HG03159 (cell line): ENCODE results near the gene LRRC4B.
"Not testable (repeated sequence)": the region's sequence is repeated elsewhere in the genome, so short reads cannot be mapped to it uniquely, and the experiment has no call there.

Experiments
- ATAC-seq: cut with Tn5 transposase; IDR thresholded peaks from one replicate; pipeline ENCODE4 v1.9.1; 2021; ENCODE audit warnings: mild to moderate bottlenecking, moderate library complexity; ENCODE audit not compliant: unreplicated experiment

Gene LRRC4B

GRCh38 chr19:50531171-50531612 lies 37.0 kb downstream of the LRRC4B start:
- ATAC-seq: no peak

GRCh38 chr19:50528052-50528451 lies 40.2 kb downstream of the LRRC4B start:
- not testable (repeated sequence) for ATAC-seq

GRCh38 chr19:50522881-50523280 lies 45.4 kb downstream of the LRRC4B start:
- ATAC-seq: no peak

- no peak for ATAC-seq
These were observed 47.3 kb downstream of the LRRC4B start for GRCh38 chr19:50520822-50521465.

- ATAC-seq: no peak
These were observed 49.1 kb downstream of the LRRC4B start for GRCh38 chr19:50519006-50519575.

GRCh38 chr19:50518091-50519005 lies 49.9 kb downstream of the LRRC4B start:
- ATAC-seq: no peak

GRCh38 chr19:50517704-50518075 lies 50.5 kb downstream of the LRRC4B start:
- ATAC-seq: no peak

- ATAC-seq: no peak
These were observed 51.1 kb downstream of the LRRC4B start for GRCh38 chr19:50516964-50517703.

GRCh38 chr19:50516456-50516855 lies 51.8 kb downstream of the LRRC4B start:
- no peak for ATAC-seq

GRCh38 chr19:50515168-50515561 lies 53.1 kb downstream of the LRRC4B start:
- ATAC-seq: no peak

- no peak for ATAC-seq
These were observed 53.7 kb downstream of the LRRC4B start for GRCh38 chr19:50514346-50515167.

GRCh38 chr19:50513746-50514345 lies 54.4 kb downstream of the LRRC4B start, which contains the start of gene ASPDH:
Gene ASPDH, minus strand, starts transcription at chr19:50513913. Its CDS starts 90 bp downstream, at chr19:50513823.
- ATAC-seq: no peak

- no peak for ATAC-seq
These were observed 55.1 kb downstream of the LRRC4B start for GRCh38 chr19:50512999-50513745.

- no peak for ATAC-seq
These were observed 55.9 kb downstream of the LRRC4B start for GRCh38 chr19:50512112-50512998.

- peak; percentile 80 for ATAC-seq
These were observed 57.0 kb downstream of the LRRC4B start, which contains the start of gene JOSD2 for GRCh38 chr19:50511069-50511822. Gene JOSD2, minus strand, starts transcription at chr19:50511191. Its CDS starts 760 bp downstream, at chr19:50510431.

GRCh38 chr19:50510700-50511068 lies 57.6 kb downstream of the LRRC4B start:
- peak; percentile 16 for ATAC-seq

- no peak for ATAC-seq
These were observed 58.0 kb downstream of the LRRC4B start for GRCh38 chr19:50510121-50510670.
